Keratinocyte (primary cell): Measurements from ENCODE around the gene KLF3. TPM values are rescaled to one million over a fixed set of nuclear protein-coding genes. Genes with fewer than 3 reads are reported as not detected.

Source experiments
- DNase-seq: peaks from one replicate; pipeline ENCODE4 v3.0.0-alpha.2; 2011; ENCODE audit warnings: low read depth, missing footprints, low spot score
- FAIRE-seq: peaks from 2 replicates; lab custom pipeline; 2011; peaks lifted over from hg19 to GRCh38; lab: Jason Lieb, UNC
- H2AFZ ChIP-seq: 2 replicates; pipeline ENCODE4 v1.6.0; 2012; ENCODE audit warnings: low read length, control low read depth, inconsistent platforms; ENCODE audit not compliant: control insufficient read depth
- H3K27ac ChIP-seq: 2 replicates; pipeline ENCODE4 v1.5.1; 2011; ENCODE audit warnings: low read length; ENCODE audit not compliant: control insufficient read depth, insufficient read depth
- H3K27me3 ChIP-seq: 3 replicates; pipeline ENCODE4 v1.6.0; 2011; ENCODE audit warnings: low read length; ENCODE audit not compliant: control insufficient read depth, insufficient read depth; ENCODE audit errors: extremely low read depth
- H3K36me3 ChIP-seq, 2 experiments: 2 replicates in 1 of 2; 3 replicates in 1 of 2; pipeline ENCODE4 v1.5.1; 2011; ENCODE audit warnings: low read length in 2 of 2, mild to moderate bottlenecking in 1 of 2; ENCODE audit not compliant: control insufficient read depth in 2 of 2, insufficient read depth in 2 of 2; ENCODE audit errors: extremely low read depth in 1 of 2
- H3K4me1 ChIP-seq: 3 replicates; pipeline ENCODE4 v1.5.1; 2011; ENCODE audit warnings: low read length; ENCODE audit not compliant: control insufficient read depth, insufficient read depth; ENCODE audit errors: extremely low read depth
- H3K4me2 ChIP-seq: 3 replicates; pipeline ENCODE4 v1.6.0; 2011; ENCODE audit warnings: low read depth, low read length; ENCODE audit not compliant: control insufficient read depth, insufficient read depth; ENCODE audit errors: extremely low read depth
- H3K4me3 ChIP-seq, 3 experiments: fragments of 200-600 bp in 1 of 3; sonication (generic) in 1 of 3; 2 replicates in 2 of 3; 3 replicates in 1 of 3; pipeline ENCODE4 v1.5.1; 2011 to 2016; ENCODE audit warnings: low read length in 3 of 3, mild to moderate bottlenecking in 3 of 3, control low read depth in 2 of 3, inconsistent platforms in 1 of 3, low read depth in 1 of 3, mixed read lengths in 1 of 3, mixed run types in 1 of 3, moderate library complexity in 1 of 3; ENCODE audit not compliant: control insufficient read depth in 2 of 3, insufficient read depth in 2 of 3; ENCODE audit errors: extremely low read depth in 1 of 3
- H3K79me2 ChIP-seq: 2 replicates; pipeline ENCODE4 v1.6.0; 2012; ENCODE audit warnings: low read length; ENCODE audit not compliant: control insufficient read depth, insufficient read depth
- H3K9ac ChIP-seq: 3 replicates; pipeline ENCODE4 v1.6.0; 2011; ENCODE audit warnings: low read length; ENCODE audit not compliant: control insufficient read depth, insufficient read depth; ENCODE audit errors: extremely low read depth
- H3K9me1 ChIP-seq: 3 replicates; pipeline ENCODE4 v1.6.0; 2011; ENCODE audit warnings: low read length; ENCODE audit not compliant: control insufficient read depth, insufficient read depth; ENCODE audit errors: extremely low read depth
- H3K9me3 ChIP-seq: 2 replicates; pipeline ENCODE4 v1.5.1; 2012; ENCODE audit warnings: low read depth, low read length; ENCODE audit not compliant: control insufficient read depth
- H4K20me1 ChIP-seq: 3 replicates; pipeline ENCODE4 v1.6.0; 2011; ENCODE audit warnings: low read length; ENCODE audit not compliant: control insufficient read depth, insufficient read depth; ENCODE audit errors: extremely low read depth
- CTCF ChIP-seq, 3 experiments: IDR thresholded peaks in 1 of 3; conservative IDR thresholded peaks in 1 of 3; optimal IDR thresholded peaks in 1 of 3; 2 replicates in 2 of 3; 3 replicates in 1 of 3; pipeline versions ENCODE3 to v1.5.1; 2011; ENCODE audit warnings: low read length in 3 of 3, mild to moderate bottlenecking in 3 of 3, moderate library complexity in 2 of 3, control low read depth in 1 of 3, inconsistent platforms in 1 of 3; ENCODE audit not compliant: insufficient read depth in 2 of 3; ENCODE audit errors: extremely low read depth in 1 of 3
- EZH2 ChIP-seq: IDR thresholded peaks from one replicate; pipeline ENCODE4 v1.6.1; 2012; ENCODE audit warnings: inconsistent platforms, mild to moderate bottlenecking, low read length, moderate library complexity
- dilution Hi-C: fragments of 300-500 bp; cut with MboI; formaldehyde crosslinking; loops from one replicate; pipeline ENCODE4 v1.7.0; 2020; ENCODE audit warnings: low sequenced_read_pairs; ENCODE audit not compliant: extremely low pct_ligation_motif_present
- polyA plus RNA-seq, 5 experiments: library from polyadenylated mRNA; depleted of rRNA in 3 of 5; stranded (reverse) in 3 of 5; stranded (forward) in 1 of 5; unstranded in 1 of 5; fragments of >200 nt; gene quantifications; 1 replicate in 1 of 5; 2 replicates in 3 of 5; 3 replicates in 1 of 5; pipeline versions ENCODE4 v1.2.1 to v1.2.3, GENCODE V29; 2011 to 2012; ENCODE audit warnings: missing spikeins in 2 of 5, low read depth in 1 of 5, low replicate concordance in 1 of 5

The KLF3 gene
- polyA plus RNA-seq, 1 donor (not counting 4 experiments of a cell fraction or from before 2014, with no cell fraction given), result 39.9 TPM

- no peaks in the 10 kb centered on the region for H3K79me2 ChIP-seq
- H2AFZ ChIP-seq, result no peak overlapping the region
- no peaks in the 10 kb centered on the region for H4K20me1 ChIP-seq
- no peaks in the 10 kb centered on the region for H3K9me3 ChIP-seq
- no peak overlapping the region for H3K27ac ChIP-seq
- no peak overlapping the region for H3K4me3 ChIP-seq
- no peaks in the 10 kb centered on the region for H3K27me3 ChIP-seq
- H3K9me1 ChIP-seq, result no peaks in the 10 kb centered on the region
- dilution Hi-C loops, result no loop called here
- no peak overlapping the region for H3K4me2 ChIP-seq
- H3K4me1 ChIP-seq, result no peaks in the 10 kb centered on the region
- TF ChIP-seq EZH2, result no peak
- no peak for TF ChIP-seq CTCF (optimal IDR thresholded peaks at IDR 0.05 in 1 of 3, IDR thresholded peaks at IDR 0.05 in 1 of 3, conservative IDR thresholded peaks at IDR 0.05 in 1 of 3; ENCODE audit: extremely low read depth in 1 of 3, insufficient read depth in 2 of 3, low read length in 3 of 3)
- no peaks in the 10 kb centered on the region for H3K36me3 ChIP-seq
- FAIRE-seq (no peak), DNase-seq (no peak)
- no peak overlapping the region for H3K9ac ChIP-seq
Observed at GRCh38 chr4:38745881-38746280, 81.9 kb downstream of the KLF3 start.

GRCh38 chr4:38747629-38748028, 83.6 kb downstream of the KLF3 start:
- H3K9ac ChIP-seq, result no peak overlapping the region
- H4K20me1 ChIP-seq, result no peaks in the 10 kb centered on the region
- no peaks in the 10 kb centered on the region for H3K9me1 ChIP-seq
- no peak overlapping the region for H3K27ac ChIP-seq
- no peaks in the 10 kb centered on the region for H3K9me3 ChIP-seq
- dilution Hi-C loops, result no loop called here
- H3K27me3 ChIP-seq, result no peaks in the 10 kb centered on the region
- no peak for DNase-seq
- no peak overlapping the region for H3K4me2 ChIP-seq
- H3K36me3 ChIP-seq, result no peaks in the 10 kb centered on the region
- TF ChIP-seq CTCF (optimal IDR thresholded peaks at IDR 0.05 in 1 of 3, IDR thresholded peaks at IDR 0.05 in 1 of 3, conservative IDR thresholded peaks at IDR 0.05 in 1 of 3; ENCODE audit: extremely low read depth in 1 of 3, insufficient read depth in 2 of 3, low read length in 3 of 3), result no peak
- TF ChIP-seq EZH2, result no peak
- H2AFZ ChIP-seq, result no peak overlapping the region
- H3K4me1 ChIP-seq, result peaks cover 2% of the 10 kb centered on the region
- H3K79me2 ChIP-seq, result no peaks in the 10 kb centered on the region
- no peak for FAIRE-seq
- no peak overlapping the region for H3K4me3 ChIP-seq
